Ureter (tissue), 1 donor: Measurements from ENCODE around the gene GLYATL3. TPM values are rescaled to one million over a fixed set of nuclear protein-coding genes. Genes with fewer than 3 reads are reported as not detected.

Experiments used
- total RNA-seq: library from RNA; stranded (reverse); gene quantifications from one replicate; pipeline ENCODE4 v1.2.4, GENCODE V29; 2023
- donor health status: DM: yes; HTN: yes; CAD: no.

The GLYATL3 gene
- total RNA-seq, 1 donor from 2014 or later: not detected

Other genes starting within 250 kb of the GLYATL3 start
- gene MMUT, start 36.7 kb upstream of the GLYATL3 start, total RNA-seq: 24.4 TPM
- gene CENPQ, start 36.6 kb upstream of the GLYATL3 start, total RNA-seq: 3.5 TPM
- 1.6 TPM for gene C6orf141, start 50.7 kb downstream of the GLYATL3 start, total RNA-seq
- gene RHAG, start 136.9 kb downstream of the GLYATL3 start, total RNA-seq: not detected
- 0.60 TPM for gene CRISP2, start 213.6 kb downstream of the GLYATL3 start, total RNA-seq
- 117 TPM for gene CRISP3, start 244.5 kb downstream of the GLYATL3 start, total RNA-seq